Choroid plexus epithelial cell (primary cell): ENCODE results near the gene LGALS16.
"Not testable (repeated sequence)": the region's sequence is repeated elsewhere in the genome, so short reads cannot be mapped to it uniquely, and the experiment has no call there.

Experiments used
- DNase-seq: peaks from one replicate; pipeline ENCODE4 v3.0.0-alpha.2; 2010; ENCODE audit warnings: low read depth
- H3K4me3 ChIP-seq: 2 replicates; pipeline ENCODE4 v1.5.1; 2011; ENCODE audit warnings: low read depth, mild to moderate bottlenecking, control low read depth, low read length, moderate library complexity
- CTCF ChIP-seq: conservative IDR thresholded peaks from 2 replicates; pipeline ENCODE4 v1.5.1; 2011; ENCODE audit warnings: low read depth, mild to moderate bottlenecking, control low read depth, inconsistent platforms, low read length, moderate library complexity

LGALS16 gene

GRCh38 chr19:39684267-39684666, 28.6 kb downstream of the LGALS16 start:
- TF ChIP-seq CTCF, result no peak
- DNase-seq, result no peak
- no peak overlapping the region for H3K4me3 ChIP-seq

DNA sequence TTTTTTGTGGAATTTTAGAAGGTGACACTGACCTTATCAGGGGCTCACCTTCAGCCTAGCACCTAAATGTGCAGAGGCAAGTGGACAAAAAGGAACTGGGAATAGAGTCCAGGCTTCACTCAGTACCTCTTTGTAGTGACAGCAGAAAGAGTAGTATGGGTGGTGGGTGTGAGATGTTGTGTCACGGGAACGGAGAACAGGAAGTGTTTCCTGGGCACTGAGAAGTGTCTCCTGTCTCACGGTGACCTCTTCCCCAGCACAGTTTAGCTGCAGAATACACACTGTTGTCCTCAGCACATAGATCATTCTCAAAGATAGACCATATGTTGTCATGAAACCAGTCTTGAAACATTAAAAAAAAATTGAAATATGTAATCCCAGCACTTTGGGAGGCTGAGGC, 31.0 kb downstream of the LGALS16 start:
- DNase-seq, result no peak
- no peak overlapping the region for H3K4me3 ChIP-seq
- no peak for TF ChIP-seq CTCF

DNA sequence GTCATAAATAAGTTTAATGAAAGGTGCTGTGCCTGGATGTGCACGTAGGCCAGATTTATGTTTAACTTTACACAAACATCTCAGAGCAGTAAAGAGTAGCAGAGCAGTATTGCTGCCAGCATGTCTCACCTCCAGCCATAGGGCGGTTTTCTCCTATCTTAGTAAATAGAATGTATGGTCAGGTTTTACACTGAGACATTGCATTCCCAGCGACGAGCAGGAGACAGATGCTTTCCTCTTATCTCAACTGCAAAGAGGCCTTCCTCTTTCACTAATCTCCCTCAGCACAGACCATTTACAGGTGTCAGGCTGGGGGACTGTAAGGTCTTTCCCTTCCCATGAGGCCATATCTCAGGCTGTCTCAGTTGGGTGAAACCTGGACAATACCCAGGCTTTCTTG, 32.9 kb downstream of the LGALS16 start:
- not testable (repeated sequence) for DNase-seq, H3K4me3 ChIP-seq

GRCh38 chr19:39692166-39692565, 36.5 kb downstream of the LGALS16 start:
- H3K4me3 ChIP-seq, result no peak overlapping the region
- DNase-seq, result no peak
- TF ChIP-seq CTCF, result no peak

DNA sequence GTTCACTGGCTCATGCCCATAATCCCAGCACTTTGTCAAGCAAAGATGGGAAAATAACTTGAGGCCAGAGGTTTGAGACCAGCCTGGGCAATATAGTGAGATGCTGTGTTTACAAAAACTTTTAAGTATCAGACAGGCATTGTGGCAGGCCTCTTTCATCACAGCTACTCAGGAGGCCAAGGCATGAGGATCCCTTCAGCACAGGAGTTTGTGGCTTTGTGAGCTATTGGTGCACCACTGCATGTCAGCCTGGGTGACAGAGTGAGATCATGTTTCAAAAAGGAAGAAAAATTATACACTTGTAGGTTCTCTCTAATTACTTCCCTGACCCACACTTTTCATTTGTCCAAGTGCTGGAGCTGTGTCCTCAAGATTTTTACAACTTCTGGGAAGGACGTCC, 37.1 kb downstream of the LGALS16 start:
- no peak for DNase-seq
- TF ChIP-seq CTCF, result no peak
- H3K4me3 ChIP-seq, result no peak overlapping the region

DNA sequence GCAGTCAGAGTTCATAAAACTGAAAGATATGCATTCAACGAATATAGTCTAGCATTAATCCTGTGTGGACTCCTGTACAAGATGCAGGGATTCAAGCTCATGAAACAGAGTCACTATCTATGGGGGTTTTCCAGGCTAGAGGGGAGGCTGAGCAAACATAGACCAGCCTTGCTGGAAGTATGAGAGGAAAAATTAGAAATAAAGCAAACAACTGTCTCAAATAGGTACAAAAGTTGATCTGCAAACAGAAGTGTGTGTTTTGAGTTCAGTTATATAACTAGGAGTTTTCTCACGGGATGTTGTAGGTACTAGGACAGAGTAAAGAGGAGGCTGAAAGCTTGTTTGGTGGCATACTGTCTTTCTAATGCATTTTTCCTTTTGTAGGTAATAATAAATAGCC, 40.0 kb downstream of the LGALS16 start:
- no peak overlapping the region for H3K4me3 ChIP-seq
- no peak for TF ChIP-seq CTCF
- DNase-seq, result no peak

DNA sequence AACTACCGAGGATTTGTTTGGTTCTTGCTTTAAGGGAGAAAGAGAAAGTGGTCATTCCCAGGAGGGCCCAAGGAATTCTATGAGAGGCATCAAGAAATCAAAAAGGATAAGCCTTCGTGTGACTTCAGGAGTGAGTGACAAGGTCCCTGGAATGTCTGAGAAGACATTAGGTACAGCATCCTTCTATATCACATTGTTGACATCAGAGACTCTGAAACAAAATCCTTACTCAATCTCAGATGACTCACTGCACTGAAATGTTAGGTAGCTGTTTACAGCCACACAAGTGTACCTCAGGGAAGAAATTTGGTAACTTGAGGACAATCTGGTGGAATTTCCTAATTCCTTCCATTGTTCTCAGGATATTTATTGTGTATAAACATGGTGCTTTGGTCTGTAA, 40.7 kb downstream of the LGALS16 start:
- TF ChIP-seq CTCF, result no peak
- H3K4me3 ChIP-seq, result no peak overlapping the region
- no peak for DNase-seq

DNA sequence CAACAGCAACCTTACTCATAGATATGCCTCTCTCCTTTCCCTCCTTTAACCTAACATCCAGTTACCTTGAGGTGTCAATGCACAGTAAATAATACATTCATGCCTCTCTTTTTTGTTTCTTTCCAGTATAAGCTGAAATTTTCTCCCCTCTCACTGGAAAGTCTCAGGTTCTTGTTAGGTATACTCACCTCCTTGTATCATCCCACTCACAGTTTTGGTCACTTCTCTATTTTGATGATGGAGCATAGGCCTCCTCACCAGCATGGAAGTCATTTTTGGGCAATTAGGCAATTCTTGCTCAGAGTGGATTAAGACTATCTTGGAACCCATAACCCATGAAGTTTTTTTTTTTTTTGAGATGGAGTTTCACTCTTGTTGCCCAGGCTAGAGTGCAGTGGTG, 42.8 kb downstream of the LGALS16 start:
- no peak overlapping the region for H3K4me3 ChIP-seq
- DNase-seq, result no peak
- TF ChIP-seq CTCF, result no peak
